ENCODE data around the gene NDUFB11.

The NDUFB11 gene

GRCh38 chrX:47098338-47099094 is 46.0 kb downstream of the NDUFB11 start:
- H3K9ac ChIP-seq (ENCODE audit: low read depth, low read length): no peak overlapping the region
- no peaks in the 10 kb centered on the region for H3K9me3 ChIP-seq (ENCODE audit: control insufficient read depth, insufficient read depth, low read length)
- peaks cover 5% of the 10 kb centered on the region for H3K4me1 ChIP-seq (ENCODE audit: insufficient read depth, low read length)
- H3K36me3 ChIP-seq (ENCODE audit: insufficient read depth, low read length): no peaks in the 10 kb centered on the region

- Histone ChIP-seq H3K9me3 (ENCODE audit: control insufficient read depth, insufficient read depth, low read length) (no peaks in the 10 kb centered on the region), H3K4me1 (ENCODE audit: insufficient read depth, low read length) (peaks cover 6% of the 10 kb centered on the region), H3K36me3 (ENCODE audit: insufficient read depth, low read length) (no peaks in the 10 kb centered on the region), H3K9ac (ENCODE audit: low read depth, low read length) (no peak overlapping the region)
Observed at GRCh38 chrX:47097018-47097417, 47.5 kb downstream of the NDUFB11 start.

- H3K9ac ChIP-seq (ENCODE audit: low read depth, low read length): no peak overlapping the region
- no peaks in the 10 kb centered on the region for H3K9me3 ChIP-seq (ENCODE audit: control insufficient read depth, insufficient read depth, low read length)
- peaks cover 16% of the 10 kb centered on the region for H3K4me1 ChIP-seq (ENCODE audit: insufficient read depth, low read length)
- no peaks in the 10 kb centered on the region for H3K36me3 ChIP-seq (ENCODE audit: insufficient read depth, low read length)
Observed at GRCh38 chrX:47093860-47094259, 50.6 kb downstream of the NDUFB11 start.

GRCh38 chrX:47093248-47093647 is 51.3 kb downstream of the NDUFB11 start:
- no peaks in the 10 kb centered on the region for H3K36me3 ChIP-seq (ENCODE audit: insufficient read depth, low read length)
- H3K4me1 ChIP-seq (ENCODE audit: insufficient read depth, low read length): peaks cover 16% of the 10 kb centered on the region
- H3K9ac ChIP-seq (ENCODE audit: low read depth, low read length): no peak overlapping the region

More at GRCh38 chrX:47093248-47093647, 51.3 kb downstream of the NDUFB11 start:
- H3K9me3 ChIP-seq (ENCODE audit: control insufficient read depth, insufficient read depth, low read length): no peaks in the 10 kb centered on the region

Data from ES-I3 (cell line).